Limb (tissue), 2 donors: ENCODE measurements around the gene PEX10.

ENCODE experiments used
- DNase-seq, 2 donors: peaks; one replicate each; pipeline ENCODE4 v3.0.0-alpha.2; 2016; ENCODE audit errors: extremely low spot score in 2 of 2

The PEX10 gene

DNA sequence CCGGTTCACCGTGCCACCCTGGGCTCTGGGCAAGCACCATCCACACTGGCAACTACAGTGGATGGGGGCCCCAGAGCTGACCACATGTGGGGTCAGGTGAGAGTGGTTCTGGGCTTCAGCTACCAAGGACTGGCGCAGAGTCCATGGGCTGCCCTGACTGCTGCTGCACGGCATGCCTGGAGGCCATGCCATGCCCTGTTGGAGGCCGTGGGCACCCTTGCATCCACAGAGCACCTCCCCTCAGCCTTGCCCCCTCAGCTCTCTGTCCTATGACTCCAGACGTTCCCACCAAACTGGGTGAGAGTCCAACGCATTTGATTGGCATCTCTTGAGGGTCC lies 36.5 kb downstream of the PEX10 start:
- no peak for DNase-seq

DNA sequence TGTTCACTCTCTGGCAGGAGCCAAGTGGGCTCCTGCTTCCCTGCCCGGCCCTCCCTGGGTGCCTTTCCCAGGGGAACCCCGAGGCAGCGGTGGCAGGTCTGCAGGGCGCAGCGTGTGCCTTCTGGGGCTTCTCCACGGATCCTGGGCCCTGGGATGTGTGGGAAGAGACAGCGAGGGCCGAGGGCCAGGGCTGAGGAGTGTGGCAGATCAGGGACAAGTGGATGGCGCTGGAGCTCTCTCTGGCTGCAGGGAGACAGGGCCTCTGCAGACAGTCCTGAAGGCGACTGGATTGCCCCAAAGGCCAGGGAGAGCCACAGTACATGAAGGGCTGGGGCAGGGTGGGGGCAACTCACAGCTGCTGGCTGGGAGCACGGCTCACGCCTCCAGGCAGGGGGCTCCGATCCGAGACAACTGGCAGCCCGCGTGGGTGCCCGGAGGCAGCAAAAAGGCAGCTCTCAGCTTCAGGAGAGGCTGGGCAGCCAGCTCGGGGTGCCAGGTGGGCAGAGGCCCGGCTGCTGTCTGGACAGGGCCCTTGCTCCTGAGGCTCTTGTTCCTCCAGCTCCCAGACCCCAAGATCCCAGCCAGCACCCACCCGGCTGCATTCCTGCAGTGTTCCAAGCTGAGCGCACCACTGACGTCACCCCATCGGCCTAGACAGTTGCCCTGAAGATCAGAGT lies 37.0 kb downstream of the PEX10 start:
- DNase-seq, result no peak

DNA sequence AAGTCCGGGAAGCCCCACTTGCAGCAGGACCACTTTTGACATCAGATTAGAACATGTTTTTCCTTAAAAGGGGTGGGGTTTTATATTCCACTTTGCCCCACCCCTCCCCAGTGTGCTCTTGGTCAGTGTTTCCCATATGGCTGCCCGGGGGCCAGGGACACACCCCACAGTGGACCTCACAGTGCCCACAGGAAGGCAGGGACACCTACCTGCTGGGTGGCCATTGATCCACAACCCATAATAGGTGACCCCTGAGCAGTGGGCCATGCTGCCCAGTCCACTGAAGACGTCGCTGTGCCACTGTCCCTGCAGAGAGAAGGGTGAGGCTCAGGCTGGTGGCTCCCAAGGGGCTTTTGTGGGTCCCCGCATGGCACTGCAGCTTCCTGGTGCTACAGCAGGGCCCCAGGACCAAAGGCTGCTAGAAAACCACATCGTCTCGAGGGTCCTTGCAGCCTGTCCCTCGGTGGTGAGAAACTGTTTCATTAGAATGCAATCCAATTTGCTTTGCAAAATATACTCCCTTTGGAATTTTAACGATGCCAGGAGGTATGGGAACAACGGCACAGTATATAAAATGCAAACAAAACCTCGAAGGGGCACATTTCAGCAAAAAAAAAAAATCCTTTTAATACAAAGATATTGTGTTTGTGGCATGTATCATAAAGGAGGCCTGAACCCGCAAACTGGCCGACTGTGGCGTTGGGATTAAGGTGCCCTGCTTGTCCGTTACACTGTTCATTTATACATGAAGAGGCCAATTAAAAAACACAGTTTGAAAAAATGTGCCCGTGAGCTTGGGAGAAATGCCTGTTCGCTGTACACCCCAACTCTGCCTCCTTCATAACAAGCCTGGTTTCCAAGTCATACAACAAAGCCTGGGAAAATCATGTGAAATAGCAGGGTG lies 37.9 kb downstream of the PEX10 start:
- peak in 1 of 2 donors; percentile 20 for DNase-seq

DNA sequence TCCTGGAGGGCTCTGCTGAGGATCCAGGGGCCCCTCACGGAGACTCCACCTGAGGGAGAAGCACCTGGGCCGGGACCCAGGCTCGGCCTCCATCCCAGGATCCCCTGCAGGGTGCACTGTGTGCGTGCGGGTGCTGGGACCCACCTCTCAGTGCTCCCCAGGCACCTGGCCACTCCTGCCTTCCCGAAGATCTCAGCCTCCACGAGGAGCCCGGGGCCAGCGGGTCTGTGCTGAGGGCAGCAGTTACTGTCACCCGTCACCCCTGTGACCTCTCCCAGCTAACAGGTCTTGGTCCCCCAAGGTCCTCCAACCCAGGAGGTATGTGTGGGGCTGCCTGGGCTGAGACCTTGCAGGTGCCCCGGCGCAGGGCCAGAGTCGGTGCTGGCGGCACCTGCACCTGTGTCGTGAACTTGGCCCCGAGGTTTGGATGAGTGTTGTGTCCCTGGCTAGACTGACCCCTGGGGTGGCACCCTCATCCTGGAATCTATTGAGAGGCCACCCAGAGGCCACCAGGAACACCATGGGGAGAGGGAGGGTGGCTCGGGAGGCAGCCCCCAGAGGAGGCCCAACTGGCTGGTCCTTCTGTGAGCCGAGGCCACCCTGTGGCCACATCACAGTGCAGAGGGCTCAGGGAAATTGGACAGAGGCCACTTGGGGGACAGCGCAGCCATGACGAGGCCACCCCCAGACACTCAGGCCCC lies 38.7 kb downstream of the PEX10 start:
- no peak for DNase-seq

DNA sequence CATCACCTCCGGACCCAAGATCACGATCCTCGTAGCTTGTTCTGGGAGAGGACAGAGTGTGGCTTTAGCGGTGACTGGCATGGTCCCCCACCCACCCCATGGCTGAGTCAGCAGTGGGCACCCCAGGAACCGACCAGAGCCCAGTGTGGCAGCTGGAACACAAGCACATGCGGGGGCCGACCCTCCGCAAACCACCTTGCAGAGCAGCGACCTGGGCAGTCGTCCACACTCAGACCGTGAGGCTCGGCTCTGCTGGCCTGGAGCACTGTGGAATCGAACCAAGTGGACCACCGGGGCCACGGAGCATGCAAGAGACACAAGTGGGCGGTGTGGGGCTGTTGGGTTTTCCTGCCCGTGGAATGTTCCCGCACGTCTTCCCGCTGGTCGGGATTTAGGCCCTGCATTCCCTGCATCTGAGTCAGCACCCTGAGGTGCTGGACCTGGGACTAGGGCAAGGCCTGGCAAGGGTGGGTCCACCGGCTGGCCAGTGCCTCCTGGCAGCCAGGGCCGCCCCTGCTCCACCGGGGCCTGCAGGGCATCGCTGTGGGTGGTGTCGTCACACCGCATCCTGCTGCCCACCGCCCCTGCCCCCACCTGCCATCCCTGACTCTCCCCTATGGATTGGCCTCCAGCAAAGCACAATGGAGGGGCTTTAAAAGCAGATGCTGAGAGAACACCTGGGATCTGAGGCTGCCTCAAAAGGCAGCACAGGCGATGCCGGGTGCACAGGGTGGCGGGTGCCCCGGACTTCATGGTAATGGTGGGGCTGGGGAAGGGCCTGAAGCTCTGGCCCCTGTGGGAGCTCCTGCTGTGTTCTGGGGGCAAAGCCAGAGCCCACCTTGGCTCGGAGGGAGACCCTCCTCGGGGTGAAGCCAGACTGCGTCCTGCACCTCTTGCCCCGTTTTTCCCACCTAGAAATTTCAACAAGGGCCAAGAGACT lies 39.5 kb downstream of the PEX10 start:
- DNase-seq, result no peak

DNA sequence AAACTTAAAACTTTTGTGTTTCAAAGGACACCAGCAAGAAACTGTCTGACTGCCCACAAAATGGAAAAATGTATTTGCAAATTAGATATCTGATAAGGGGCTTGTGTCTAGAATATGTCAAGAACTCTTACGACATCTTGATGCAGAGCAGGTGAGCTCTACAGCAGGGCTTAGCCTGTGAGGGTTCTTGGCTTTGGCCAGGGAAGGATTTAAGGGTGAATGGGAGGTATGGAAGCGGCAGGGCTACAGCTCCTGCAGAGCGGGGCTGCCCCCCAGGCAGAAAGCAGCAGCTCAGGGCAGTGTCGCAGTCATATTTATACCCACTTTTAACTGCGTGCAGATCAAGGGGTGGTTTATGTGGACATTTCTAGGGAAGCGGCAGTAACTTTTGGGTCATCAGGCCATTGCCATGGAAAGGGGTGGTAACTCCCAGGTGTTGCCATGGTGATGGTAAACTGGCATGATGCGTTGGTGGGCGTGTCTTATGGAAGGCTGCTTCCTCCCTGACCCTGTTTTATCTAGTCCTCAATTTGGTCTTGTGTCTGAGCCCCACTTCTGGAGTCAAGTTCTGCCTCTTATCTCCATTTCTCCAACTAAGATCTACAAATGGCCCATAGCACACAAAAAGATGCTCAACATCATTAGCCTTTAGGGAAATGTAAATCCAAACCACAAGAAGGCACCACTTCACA lies 44.2 kb downstream of the PEX10 start:
- no peak for DNase-seq

DNA sequence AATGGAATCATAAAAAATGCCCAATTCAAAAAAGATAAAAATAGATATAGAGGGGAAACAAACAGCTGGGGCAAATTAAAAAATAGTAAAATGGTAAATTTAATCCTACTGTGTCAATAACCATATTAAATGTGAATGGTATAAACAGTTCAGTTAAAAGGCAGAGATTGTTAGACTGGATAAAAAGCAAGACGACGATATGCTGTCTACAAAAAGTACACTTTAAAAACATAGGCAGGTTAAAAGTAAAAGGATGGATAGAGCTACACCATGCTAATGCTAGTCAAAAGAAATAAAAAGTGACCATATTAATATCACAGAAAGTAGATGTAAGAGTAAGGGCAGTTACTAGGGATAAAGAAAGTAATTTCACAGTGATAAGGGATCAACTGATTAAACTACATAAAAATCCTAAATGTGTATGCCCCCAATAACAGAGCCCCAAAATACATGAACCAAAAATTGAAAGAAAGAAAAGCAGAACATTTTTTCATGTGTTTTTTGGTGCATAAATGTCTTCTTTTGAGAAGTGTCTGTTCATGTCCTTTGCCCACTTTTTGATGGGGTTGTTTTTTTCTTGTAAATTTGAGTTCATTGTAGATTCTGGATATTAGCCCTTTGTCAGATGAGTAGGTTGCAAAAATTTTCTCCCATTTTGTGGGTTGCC lies 48.4 kb downstream of the PEX10 start:
- no peak for DNase-seq

DNA sequence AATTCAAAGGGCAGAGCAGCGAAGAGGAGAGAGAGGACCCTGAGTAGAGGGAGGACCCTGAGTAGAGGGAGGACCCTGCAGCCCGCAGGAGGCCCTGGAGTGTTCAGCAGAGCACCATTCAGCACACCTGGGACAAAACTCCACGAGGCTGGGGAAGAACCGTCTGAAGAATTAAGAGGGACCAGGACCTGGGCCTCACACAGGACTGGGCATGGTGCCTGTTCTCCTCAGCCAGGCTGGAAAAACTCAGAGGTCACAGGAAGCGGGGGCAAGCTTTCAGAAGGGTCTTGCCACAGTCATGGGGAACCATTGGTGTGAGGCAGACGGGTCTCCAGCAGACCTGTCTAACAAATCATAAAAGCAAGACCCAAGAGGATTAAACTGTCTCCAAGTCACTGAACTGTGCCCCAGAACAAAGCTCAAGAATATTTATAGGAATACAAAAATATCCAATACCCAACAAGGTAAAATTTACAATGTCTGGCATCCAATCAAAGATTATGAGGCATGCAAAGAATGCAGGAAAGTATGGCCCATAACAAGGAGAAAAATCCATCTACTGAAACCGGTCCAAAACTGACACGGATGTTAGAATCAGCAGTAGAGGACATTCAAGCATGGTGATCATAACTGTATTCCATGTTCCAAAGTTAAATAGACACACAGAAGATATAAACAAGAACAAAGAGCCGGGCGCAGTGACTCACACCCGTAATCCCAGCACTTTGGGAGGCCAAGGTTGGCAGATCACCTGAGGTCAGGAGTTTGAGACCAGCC lies 51.6 kb downstream of the PEX10 start:
- DNase-seq, result no peak

DNA sequence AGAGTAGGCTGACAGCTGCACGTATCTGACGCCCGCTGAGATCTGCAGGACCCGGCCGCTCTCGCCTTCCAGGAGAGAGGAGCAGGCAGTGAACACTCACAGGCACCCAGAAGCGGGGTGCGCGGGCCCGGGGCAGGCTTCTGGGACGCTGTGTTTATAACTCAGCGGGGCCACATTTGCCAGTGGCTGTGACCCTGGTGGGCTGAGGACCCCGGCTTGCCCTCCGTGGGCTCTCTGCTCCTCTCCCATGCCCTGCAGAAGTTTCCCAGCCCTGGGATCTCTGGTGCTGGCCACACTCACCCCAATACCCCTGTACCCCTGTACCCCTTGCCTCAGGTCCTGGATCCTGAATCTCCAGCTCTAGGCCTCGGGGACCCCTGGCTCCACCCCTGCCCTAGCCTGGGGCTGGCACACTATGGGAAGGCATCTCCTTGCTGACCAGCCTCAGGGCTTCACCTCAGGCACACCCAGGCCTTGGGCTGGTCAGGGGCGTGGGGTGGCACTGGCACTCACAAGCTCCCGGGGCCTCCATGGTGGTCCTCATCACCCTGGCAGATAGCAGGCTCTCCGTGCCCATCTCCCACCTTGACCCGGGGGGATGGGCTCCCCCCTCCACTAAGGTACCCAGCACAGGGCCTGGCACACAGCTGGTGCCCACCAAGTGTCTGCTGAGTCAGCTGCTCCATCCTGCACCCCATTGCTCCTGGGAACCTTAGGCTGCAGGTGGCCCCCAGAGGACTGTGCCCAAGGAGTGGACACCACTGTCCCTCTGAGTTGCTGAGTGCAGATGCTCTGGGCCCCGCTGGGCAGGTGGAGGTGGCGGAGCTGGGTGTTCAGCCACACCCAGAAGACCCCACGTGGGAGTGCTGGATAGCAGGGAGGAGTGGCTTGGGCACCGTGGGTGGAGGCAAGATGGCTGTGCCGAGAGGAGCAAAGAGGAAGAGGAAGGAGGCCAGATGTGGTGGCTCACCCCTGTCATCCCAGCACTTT lies 53.4 kb downstream of the PEX10 start:
- no peak for DNase-seq

DNA sequence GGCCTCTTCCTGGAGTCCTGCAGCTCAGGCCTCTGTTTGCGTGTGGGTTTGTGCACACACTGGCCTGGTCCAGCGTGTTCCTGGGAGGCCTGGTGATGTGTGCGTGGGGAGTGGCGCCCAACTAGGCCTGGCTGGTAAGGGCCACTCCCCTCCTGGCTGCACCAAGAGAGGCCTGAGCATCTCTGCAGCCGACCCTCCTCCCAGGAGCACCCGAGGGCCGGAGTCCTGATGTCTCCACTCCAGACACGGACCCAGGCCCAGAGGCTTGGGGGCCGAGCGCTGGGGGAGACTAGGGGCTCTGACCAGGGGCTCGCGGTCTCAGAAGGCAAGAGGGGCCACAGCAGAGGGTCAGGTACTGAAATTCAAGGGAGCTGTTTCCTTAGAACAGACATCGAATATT lies 54.3 kb downstream of the PEX10 start:
- DNase-seq, result no peak

DNA sequence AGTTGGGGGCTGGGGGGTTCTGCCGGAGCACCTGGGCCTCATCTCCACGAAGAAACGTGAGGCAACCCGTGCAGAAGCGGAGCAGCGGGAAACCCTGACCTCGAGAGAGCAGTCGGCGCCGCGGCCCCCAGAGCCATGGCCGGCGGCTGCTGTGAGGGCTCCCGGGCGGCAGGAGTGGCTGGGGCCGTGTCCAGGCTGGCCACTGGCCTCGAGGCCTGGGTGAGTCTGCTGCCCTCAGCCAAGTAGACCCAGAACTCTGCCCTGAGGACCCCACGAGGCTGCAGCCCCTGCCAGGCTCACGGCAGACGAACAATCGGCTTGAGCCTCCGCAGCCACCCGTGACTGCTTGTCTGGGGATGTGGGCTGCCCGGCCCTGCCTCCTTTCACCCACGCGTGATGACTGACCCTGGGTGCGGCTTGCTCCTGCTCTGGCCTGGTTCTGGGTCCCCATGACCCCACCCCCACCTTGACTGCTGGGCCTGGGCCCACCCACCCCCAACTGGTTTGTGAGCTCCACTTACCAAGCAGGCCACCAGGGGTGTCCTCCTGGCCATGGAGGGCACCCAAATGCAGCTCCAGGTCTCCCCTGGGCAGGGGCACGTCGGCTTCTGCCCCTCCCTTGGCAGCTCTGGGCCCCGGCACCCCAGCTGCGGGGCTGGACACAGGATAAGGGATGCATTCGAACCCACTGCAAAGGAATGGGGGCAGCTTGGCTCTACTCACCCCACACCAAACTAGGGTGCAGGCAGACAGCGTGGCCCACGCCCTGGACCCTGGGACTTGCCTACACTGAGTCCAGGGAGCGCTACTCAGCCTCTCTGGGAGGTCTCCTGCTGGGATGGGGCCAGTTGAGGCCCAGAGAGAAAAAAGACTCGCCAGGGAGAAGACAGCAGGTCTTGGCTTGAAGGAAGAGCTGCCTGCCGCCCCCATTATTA lies 55.2 kb downstream of the PEX10 start:
- DNase-seq, result no peak

DNA sequence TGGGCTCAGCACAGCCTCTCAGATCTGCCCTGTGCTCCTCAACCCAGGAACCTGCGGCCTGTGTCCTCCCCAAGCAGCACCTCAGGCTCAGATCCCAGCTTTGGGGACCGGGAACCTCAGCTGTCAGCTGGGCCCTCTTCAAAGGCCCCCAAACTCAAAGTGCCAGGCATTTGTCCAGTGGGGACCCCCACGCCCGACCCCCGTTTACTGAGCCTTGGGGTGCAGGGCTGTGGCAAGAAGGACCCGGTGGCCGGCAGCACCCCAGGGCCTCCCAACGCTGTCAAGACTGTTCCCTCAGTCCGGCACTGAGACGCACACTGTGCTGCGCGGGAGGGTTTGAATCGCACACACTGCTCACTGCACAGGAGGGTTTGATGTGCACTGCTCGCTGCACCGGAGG lies 56.0 kb downstream of the PEX10 start:
- DNase-seq, result no peak

DNA sequence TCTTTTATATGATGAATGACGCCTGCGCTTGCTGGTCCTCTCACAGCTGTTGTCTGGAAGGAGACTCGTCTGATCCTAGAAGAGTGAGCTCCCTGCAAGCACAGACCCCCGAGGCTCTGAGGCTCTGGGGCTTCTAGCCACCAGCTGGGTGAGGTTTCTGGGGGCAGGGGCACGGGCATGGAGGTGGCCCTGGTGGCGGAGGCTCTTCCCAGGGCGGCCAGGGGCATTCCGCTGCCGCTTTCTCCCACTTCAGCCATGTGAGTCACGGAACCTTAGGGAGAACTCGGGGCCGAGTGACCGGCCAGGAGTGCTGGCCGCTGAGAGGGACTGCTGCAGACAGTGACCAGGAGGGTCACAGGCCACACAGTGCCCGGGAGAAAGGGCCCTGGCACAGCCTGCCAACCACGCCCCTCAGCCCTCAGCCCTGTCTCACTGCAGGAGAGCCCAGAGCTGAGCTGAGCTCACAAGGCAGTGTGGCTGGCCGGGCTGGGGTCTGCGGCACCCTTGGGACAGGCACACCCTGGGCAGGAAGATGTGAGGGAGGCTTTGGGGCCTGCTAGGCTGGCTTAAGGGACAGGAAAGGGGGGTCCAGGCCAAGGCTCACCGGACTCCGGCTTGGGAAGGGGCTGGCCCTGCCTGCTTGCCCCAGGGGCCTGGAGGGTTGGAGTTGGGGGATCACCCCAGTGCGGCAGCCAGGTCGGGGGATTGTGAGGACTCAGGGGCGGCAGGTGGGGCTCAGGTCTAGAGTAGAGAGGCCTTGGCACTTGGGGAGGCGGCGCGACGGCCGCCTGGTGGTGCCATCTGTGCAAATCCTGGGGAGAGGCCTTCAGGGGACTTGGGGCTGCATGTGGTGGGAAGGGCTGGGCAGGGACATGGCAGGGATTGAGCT lies 56.7 kb downstream of the PEX10 start:
- no peak for DNase-seq

DNA sequence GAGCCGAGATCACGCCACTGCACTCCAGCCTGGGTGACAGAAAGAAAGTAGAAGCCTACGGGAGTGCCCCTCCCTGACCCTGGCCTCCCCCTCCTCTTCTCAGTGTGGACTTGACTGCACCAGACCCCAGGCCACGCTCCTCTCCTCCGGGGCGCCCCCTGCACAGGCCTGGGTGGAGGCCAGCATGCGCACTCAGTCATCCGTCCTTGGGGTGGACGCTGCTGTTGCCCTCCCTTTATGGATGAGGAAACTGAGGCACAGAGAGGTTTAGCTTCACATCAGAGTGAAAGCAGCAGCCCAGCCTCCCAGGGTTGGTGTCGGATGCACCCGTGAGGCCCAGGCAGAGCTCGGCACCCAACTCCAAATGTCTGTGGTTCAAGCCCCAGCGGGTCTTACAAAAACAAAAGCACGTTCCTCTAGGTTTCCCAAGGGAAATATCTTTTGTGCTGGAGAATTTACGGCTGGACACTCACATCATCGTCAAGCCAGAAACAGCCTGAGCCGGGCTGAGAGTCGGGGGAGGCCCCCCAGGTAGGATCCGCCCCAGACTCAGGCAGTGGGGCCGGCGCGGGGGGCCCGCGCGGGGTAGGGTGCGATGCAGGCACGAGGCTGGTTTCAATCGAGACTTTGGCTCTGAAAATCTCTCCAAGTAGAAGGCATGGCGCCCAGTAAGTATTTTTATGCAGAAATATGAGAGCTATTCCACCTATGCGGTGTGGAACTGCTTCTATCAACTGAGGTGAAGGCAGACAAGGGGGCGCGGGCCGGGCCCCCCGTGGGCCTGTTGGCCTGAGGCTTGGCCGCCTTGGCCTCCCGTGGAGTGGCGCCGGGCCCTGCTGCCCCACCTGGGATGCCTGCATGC lies 57.6 kb downstream of the PEX10 start:
- peak; percentile 63 to 75 for DNase-seq
